ENCODE data around the gene KMT5C.

KMT5C gene

GRCh38 chr19:55389386-55390317 lies 50.0 kb downstream of the KMT5C start:
- no peak for DNase-seq

- DNase-seq: no peak
These were observed 50.8 kb downstream of the KMT5C start for GRCh38 chr19:55390461-55390880.

- no peak for DNase-seq
These were observed 51.6 kb downstream of the KMT5C start for GRCh38 chr19:55391191-55391670.

GRCh38 chr19:55391702-55392615 lies 52.3 kb downstream of the KMT5C start:
- no peak for DNase-seq

- no peak for DNase-seq
These were observed 53.4 kb downstream of the KMT5C start for GRCh38 chr19:55392820-55393761.

All from activated CD4-positive, alpha-beta T cell treated with anti-CD3 and anti-CD28 coated beads, Interleukin-2, amount 50 U/mL, for 4 hours (primary cell).